T-helper 22 cell (primary cell): ENCODE results near the gene PISD.
"Not testable (repeated sequence)": the region's sequence is repeated elsewhere in the genome, so short reads cannot be mapped to it uniquely, and the experiment has no call there.

ENCODE experiments used
- DNase-seq: peaks from one replicate; pipeline ENCODE4 v3.0.0-alpha.2; 2020; ENCODE audit warnings: low read depth

PISD gene

DNA sequence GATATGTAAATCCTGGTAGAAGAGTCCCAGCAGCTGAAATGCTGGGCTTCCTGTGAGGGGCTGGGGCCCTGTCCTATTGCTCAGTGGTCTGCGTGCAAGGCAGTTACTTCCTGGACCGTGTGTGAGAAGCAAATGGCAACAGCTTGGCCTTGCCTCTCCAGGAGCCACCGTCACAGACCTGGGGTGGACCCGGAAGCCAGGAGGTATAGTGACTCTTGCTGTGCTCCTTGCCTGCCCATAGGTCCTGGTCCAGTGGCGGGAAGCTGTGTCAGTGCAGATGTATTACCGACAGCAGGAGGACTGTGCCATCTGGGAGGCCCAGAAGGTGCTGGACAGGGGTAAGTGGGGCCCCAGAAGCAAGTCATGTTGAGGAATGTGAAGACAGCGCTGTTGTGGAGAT lies 54.3 kb downstream of the PISD start:
- DNase-seq = no peak

DNA sequence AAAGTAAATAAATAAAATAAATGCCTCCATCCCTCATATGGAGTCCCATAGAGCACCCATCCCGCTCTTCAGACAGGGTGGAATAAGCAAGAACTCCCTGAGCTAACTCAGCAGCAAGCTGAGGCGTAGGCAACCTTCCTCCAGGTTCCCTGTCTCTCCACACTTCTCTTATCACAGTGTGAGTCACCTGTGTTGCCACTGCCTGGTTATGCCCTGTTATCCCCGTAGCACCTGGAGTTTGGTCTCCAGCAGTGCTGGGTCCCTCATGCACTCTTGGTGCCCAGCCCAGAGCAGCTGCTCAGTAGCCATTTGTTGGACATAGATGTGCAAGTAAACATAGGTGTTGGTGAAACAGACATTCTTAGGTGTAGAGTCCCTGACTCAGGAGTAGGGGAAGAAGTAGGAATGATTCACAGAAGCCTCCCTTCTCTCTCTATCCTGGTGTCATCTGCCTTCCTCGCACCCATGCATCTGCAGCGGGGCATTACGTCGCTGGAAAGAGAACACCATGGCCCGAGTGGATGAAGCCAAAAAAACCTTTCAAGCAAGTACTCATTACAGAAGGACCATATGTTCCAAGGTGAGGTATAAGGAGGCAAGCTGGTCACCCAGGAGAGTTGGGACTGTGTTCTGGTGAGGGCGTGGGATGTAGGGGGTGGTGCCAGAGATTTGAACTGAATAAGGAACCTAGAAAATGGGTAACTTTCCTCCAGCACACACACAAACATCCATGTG lies 56.0 kb downstream of the PISD start:
- DNase-seq = no peak

- no peak for DNase-seq
Measured at GRCh38 chr22:31604746-31605705, 57.0 kb downstream of the PISD start.

DNA sequence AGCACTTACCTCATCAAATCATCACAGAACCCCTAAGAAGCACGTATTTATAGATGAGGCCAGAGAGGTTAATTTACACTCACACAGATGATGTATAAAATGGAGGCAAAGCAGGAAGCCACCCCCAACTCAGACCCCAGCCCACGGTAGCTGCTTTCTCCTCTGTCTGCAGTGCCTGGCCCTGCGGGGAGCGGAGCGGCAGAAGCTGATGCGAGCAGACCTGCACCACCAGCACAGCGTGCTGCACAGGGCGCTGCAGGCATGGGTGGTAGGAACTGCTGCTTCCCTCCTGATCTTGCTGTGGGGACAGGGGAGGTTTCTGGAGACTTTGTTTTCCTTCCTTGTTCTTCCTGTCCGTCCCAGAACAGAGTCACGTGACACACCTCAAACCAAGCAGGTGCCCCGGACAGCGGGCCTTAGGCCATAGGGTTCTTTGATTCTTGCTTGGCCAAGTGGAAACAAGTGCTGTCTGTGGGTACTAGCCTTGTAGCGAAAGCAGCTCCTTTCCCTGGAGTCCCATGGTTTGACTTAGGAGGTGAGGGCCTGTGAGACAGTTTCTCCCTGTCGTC lies 57.8 kb downstream of the PISD start:
- no peak for DNase-seq

- no peak for DNase-seq
Measured at GRCh38 chr22:31603574-31603973, 58.4 kb downstream of the PISD start.

DNA sequence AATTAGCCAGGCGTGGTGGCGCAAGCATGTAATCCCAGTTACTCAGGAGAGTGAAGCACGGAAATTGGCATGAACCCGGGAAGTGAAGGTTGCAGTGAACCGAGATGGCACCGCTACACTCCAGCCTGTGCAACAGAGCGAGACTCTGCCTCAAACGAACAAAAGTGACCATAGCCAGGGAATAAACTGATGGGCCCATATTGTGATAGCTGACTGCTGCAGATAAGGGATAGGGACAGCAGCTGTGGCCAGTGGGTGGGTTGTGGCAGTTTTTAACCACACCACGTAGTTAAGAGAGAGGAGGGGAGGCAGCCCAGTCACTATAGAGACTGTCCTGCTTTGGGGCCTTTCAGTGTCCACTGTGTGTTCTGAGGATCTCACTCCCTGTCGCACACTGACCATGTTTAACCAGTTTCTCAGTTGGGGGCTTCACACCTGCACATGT lies 58.9 kb downstream of the PISD start:
- no peak for DNase-seq

DNA sequence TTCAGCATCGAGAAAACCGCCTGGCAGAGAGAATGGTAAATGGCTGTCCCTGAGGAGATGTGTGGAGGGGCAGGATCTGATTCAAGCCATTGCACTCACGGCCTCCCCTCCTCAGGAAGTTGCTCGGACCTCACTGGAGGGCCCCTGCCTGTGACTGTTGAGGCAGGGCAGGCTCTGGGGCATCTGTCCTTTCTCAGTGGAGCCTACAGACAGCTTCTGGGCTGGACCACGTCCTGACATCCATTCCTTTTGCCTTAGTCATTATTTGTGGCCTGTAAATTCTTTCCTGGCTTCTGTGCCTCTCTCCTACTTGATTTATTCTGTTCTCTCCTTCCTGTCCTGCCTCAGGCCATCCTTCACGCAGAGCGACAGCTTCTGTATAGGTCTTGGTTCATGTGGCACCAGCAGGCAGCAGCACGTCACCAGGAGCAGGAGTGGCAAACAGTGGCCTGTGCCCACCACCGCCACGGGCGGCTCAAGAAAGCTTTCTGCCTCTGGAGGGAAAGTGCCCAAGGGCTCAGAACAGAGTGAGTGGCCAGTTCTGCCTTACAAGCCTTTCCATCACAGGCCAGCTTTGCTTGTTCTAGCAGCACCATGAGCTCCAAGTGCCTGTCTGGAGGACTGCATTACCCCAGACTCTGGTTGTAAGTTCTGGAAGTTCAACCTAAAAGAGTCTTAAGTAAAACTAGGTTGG lies 59.6 kb downstream of the PISD start:
- DNase-seq = no peak

DNA sequence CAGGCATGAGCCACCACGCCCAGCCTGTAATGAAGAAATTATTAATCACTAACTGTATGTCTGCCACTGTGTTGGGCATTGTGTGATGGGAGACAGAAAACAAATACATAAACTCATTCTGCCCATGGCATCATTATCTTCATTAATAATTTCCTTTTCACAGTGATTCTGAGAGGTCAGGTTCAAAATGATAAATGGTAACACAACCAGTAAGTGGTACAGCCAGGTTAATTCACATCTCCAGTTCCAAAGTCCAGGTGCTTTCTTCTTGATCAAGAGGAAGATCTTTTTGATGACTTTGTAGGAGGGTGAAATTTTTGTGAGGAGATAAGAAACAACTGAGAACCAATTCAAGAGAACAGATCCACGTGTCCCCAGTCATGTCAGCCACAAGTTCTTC lies 66.7 kb downstream of the PISD start:
- DNase-seq = no peak

- DNase-seq = not testable (repeated sequence)
Measured at GRCh38 chr22:31590161-31590560, 71.9 kb downstream of the PISD start.

- DNase-seq = no peak
Measured at GRCh38 chr22:31588970-31589675, 72.9 kb downstream of the PISD start.

GRCh38 chr22:31586137-31586920 lies 75.7 kb downstream of the PISD start:
- DNase-seq = no peak

- no peak for DNase-seq
Measured at GRCh38 chr22:31585161-31585859, 76.7 kb downstream of the PISD start.

- DNase-seq = no peak
Measured at GRCh38 chr22:31584804-31585160, 77.2 kb downstream of the PISD start.

GRCh38 chr22:31583861-31584485 lies 78.0 kb downstream of the PISD start:
- DNase-seq = no peak

- no peak for DNase-seq
Measured at GRCh38 chr22:31579835-31580242, 82.2 kb downstream of the PISD start.

DNA sequence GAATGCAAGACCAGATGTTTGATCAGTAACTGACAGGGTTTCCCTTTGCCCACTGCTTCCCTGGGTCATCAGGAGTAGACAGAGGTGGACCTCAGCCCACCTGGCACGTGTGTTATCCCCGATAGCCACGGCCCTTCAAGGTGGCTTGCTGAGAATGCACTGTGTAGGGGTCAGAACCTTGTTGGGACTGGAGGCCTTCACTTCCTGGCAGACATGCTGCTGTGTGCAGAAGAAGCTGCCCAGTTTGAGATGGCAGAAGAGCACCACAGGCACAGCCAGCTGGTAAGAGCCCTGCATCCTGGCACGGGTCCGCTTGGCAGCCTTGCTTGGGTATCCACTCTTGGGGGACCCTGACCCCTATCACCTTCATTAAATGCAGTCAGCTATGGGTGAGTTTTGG lies 83.8 kb downstream of the PISD start:
- no peak for DNase-seq

GRCh38 chr22:31577711-31578110 lies 84.3 kb downstream of the PISD start:
- no peak for DNase-seq

DNA sequence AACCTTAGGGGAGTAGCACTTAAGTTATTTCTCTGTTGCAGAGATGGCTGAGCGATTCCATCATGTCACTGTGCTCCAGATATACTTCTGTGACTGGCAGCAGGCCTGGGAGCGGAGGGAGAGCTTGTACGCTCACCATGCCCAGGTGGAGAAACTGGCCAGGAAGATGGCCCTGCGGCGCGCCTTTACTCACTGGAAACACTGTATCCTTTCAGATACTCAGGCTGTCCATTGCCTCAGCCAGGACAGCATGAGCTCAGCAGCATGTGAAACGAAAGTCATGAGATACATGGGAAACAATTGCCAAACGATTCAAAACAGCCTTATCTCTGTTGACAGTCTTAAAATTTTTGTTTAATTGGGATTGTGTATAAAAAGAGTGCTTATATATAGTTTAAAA lies 86.8 kb downstream of the PISD start:
- DNase-seq = no peak

- no peak for DNase-seq
Measured at GRCh38 chr22:31574055-31574670, 87.9 kb downstream of the PISD start.
